Lower lobe of right lung (tissue), 2 donors: Measurements from ENCODE around the gene CYP26A1. TPM values are rescaled to one million over a fixed set of nuclear protein-coding genes. Genes with fewer than 3 reads are reported as not detected.

Experiments
- ATAC-seq, 2 donors: fragments of 200-7000 bp; cut with Tn5 transposase; one replicate each; pipeline ENCODE4 v1.9.1; 2020 to 2022; ENCODE audit warnings: mild to moderate bottlenecking in 2 of 2, moderate library complexity in 2 of 2
- DNase-seq: peaks from one replicate; pipeline ENCODE4 v3.0.0-alpha.2; 2020
- H3K27ac ChIP-seq: fragments of 200-600 bp; one replicate; pipeline ENCODE4 v1.8.0; 2022
- H3K27me3 ChIP-seq: fragments of 200-600 bp; one replicate; pipeline ENCODE4 v1.8.0; 2022; ENCODE audit warnings: low read depth
- H3K36me3 ChIP-seq: fragments of 200-600 bp; one replicate; pipeline ENCODE4 v1.8.0; 2022; ENCODE audit warnings: mild to moderate bottlenecking
- H3K4me1 ChIP-seq: fragments of 200-600 bp; one replicate; pipeline ENCODE4 v1.8.0; 2022
- H3K4me3 ChIP-seq: fragments of 200-600 bp; one replicate; pipeline ENCODE4 v1.8.0; 2022; ENCODE audit warnings: mild to moderate bottlenecking
- H3K9me3 ChIP-seq: fragments of 200-600 bp; one replicate; pipeline ENCODE4 v1.8.0; 2022
- intact Hi-C: fragments of 100-400 bp; cut with DNase I; formaldehyde crosslinking; loops from one replicate; pipeline ENCODE4 v1.11.0; 2022
- total RNA-seq: library from RNA; stranded (reverse); fragmentation: NEBNext Ultra II Directional; extraction: Animal tissue kit (Norgen Biotek cat#: 25700); gene quantifications from one replicate; pipeline ENCODE4 v1.2.1, GENCODE V29; 2021
- TF ChIP-seq, protein P1 (sequence below): fragments of 200-600 bp; IDR thresholded peaks from one replicate; pipeline ENCODE4 v1.8.0; 2022; ENCODE audit warnings: antibody characterized with exemption, mild to moderate bottlenecking
- donor health status: DM: no; HTN: yes; CAD: no; lungs with severe emphysema.

The CYP26A1 gene
- total RNA-seq, 1 donor from 2014 or later, result not detected

DNA sequence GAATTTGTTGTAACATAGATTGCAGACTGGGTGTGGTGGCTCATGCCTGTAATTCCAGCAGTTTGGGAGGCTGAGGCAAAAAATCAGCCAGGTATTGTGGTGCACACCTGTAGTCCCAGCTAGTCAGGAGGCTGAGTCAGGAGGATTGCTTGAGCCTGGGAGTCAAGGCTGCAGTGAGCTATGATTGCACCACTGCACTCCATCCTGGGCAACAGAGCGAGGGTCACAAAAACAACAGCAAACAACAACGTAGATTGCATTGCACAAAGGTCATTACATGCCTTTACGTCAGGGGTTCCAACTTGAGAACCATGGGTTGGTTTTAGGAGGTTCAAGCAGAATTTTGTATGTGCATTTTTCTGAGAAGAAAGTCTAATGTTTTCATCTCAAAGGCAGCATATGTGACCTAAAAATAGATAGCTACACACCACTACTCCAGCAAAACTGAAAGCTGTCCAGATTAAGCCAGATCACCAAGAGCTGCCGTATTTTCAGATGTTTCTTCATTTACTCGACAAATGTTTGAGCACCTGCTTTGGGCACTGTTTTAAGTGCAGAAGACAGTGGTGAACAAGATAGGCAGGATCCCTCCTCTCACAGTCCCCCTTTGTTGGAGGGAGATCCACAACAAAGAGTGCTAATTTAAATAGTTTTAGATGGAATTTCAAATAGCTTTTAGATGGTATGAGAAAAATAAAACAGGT lies 41.4 kb upstream of the CYP26A1 start:
- H3K9me3 ChIP-seq, result no peaks in the 10 kb centered on the region
- intact Hi-C loops, result no loop called here
- no peaks in the 10 kb centered on the region for H3K36me3 ChIP-seq

DNA sequence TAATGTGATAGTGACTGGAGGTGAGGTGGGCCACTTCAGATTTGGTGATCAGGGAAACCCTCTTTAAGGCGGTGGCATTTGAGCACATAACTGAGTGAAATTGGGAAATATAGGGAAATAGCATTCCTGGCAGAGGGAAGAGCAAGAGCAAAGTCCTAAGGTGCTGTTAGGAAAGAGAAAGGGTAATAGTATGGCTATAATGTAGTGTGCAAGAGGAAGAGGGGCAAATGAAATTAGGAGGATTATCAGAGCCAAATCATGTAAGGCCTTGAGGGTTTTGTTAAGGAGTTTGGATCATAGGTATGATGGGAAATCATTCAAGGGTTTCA lies 40.9 kb upstream of the CYP26A1 start:
- Histone ChIP-seq H3K4me3 (no peak overlapping the region), H3K9me3 (no peaks in the 10 kb centered on the region), H3K4me1 (no peaks in the 10 kb centered on the region), H3K27me3 (no peaks in the 10 kb centered on the region), H3K36me3 (no peaks in the 10 kb centered on the region), H3K27ac (no peak overlapping the region)
- TF ChIP-seq, protein P1, sequence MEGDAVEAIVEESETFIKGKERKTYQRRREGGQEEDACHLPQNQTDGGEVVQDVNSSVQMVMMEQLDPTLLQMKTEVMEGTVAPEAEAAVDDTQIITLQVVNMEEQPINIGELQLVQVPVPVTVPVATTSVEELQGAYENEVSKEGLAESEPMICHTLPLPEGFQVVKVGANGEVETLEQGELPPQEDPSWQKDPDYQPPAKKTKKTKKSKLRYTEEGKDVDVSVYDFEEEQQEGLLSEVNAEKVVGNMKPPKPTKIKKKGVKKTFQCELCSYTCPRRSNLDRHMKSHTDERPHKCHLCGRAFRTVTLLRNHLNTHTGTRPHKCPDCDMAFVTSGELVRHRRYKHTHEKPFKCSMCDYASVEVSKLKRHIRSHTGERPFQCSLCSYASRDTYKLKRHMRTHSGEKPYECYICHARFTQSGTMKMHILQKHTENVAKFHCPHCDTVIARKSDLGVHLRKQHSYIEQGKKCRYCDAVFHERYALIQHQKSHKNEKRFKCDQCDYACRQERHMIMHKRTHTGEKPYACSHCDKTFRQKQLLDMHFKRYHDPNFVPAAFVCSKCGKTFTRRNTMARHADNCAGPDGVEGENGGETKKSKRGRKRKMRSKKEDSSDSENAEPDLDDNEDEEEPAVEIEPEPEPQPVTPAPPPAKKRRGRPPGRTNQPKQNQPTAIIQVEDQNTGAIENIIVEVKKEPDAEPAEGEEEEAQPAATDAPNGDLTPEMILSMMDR, result no peak
- intact Hi-C loops, result no loop called here
- no peak for ATAC-seq
- no peak for DNase-seq

More for the DNA sequence above, 41.4 kb upstream of the CYP26A1 start:
- TF ChIP-seq, protein P1, result no peak
- Histone ChIP-seq H3K27ac (no peak overlapping the region), H3K4me1 (no peaks in the 10 kb centered on the region), H3K4me3 (no peak overlapping the region), H3K27me3 (no peaks in the 10 kb centered on the region)
- ATAC-seq (no peak), DNase-seq (no peak)

DNA sequence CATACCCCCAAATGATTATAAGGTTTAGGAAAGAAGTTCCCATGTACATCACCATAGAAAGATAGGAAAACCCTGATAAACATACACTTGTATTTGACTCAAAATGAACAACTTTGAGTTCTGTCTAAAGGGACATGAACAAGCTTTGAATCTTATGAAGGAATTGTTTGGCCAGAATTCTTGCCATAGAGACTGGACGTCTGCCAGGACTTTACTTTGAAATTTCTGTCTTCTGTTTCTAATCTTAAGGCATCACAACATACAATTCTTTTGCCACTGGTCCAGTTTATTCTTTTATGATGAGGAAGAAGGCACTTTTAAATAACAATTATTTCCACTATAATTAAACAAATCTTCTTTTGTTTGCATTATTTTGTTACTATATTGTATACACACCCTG lies 39.3 kb upstream of the CYP26A1 start:
- Histone ChIP-seq H3K4me1 (no peaks in the 10 kb centered on the region), H3K4me3 (no peak overlapping the region), H3K36me3 (no peaks in the 10 kb centered on the region), H3K27ac (no peak overlapping the region), H3K9me3 (no peaks in the 10 kb centered on the region), H3K27me3 (no peaks in the 10 kb centered on the region)
- intact Hi-C loops, result no loop called here
- ATAC-seq (no peak), DNase-seq (no peak)
- TF ChIP-seq, protein P1, result no peak

DNA sequence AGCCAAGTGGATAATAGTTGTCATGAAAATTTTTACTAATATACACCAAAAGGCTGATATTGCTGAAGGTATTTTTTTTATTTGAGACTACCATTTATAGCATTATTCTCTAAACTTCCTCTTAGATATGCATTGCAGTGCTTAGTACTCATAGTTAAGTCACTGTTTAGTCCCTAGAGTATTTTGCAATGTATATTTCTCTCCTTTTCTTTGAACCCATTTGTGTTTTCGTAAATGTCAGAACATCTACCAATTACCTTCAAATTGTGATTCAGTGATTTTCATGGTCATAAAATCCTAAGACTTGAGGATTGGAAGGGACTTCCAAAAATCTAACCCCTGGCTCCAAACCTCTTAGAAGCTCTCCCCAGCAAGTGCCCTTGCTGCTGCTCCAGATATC lies 34.6 kb upstream of the CYP26A1 start:
- H3K4me1 ChIP-seq, result no peaks in the 10 kb centered on the region
- no peak for DNase-seq
- no peak overlapping the region for H3K4me3 ChIP-seq
- TF ChIP-seq, protein P1, result no peak
- intact Hi-C loops, result no loop called here
- no peaks in the 10 kb centered on the region for H3K36me3 ChIP-seq
- H3K27ac ChIP-seq, result no peak overlapping the region
- no peak for ATAC-seq
- no peaks in the 10 kb centered on the region for H3K9me3 ChIP-seq
- H3K27me3 ChIP-seq, result no peaks in the 10 kb centered on the region

DNA sequence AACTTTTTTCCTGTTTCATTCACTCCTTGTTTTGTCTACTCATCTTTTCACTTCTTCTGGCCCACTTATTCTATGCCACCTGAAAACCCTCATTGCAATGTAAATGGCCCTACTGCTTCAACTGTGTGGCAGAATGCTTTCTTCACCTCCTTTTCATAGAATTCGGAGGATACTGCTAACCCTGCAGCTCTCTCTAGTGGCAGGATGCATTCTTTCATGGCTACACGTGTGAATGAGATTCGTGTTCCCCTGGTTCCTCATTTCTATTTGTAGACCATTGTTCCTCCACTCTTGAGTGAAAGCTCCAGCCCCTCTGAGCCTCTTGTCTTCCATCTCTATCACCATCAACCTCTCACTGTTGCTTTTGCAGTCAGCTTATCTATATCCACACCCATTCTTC lies 34.0 kb upstream of the CYP26A1 start:
- no peaks in the 10 kb centered on the region for H3K4me1 ChIP-seq
- ATAC-seq, result no peak
- DNase-seq, result no peak
- H3K27me3 ChIP-seq, result no peaks in the 10 kb centered on the region
- H3K27ac ChIP-seq, result no peak overlapping the region
- no peaks in the 10 kb centered on the region for H3K36me3 ChIP-seq
- no peaks in the 10 kb centered on the region for H3K9me3 ChIP-seq
- intact Hi-C loops, result no loop called here
- no peak overlapping the region for H3K4me3 ChIP-seq
- TF ChIP-seq, protein P1, result peak; percentile 14

- intact Hi-C loops, result no loop called here
- Histone ChIP-seq H3K27me3 (no peaks in the 10 kb centered on the region), H3K36me3 (peaks cover 16% of the 10 kb centered on the region), H3K4me1 (no peaks in the 10 kb centered on the region), H3K27ac (no peak overlapping the region), H3K4me3 (no peak overlapping the region), H3K9me3 (no peaks in the 10 kb centered on the region)
- DNase-seq (no peak), ATAC-seq (no peak)
- TF ChIP-seq, protein P1, result no peak
Observed at GRCh38 chr10:93054486-93054885, 19.2 kb upstream of the CYP26A1 start.
